Smooth muscle cell (in vitro differentiated cells): ENCODE data around the gene RPP30. TPM values are rescaled to one million over a fixed set of nuclear protein-coding genes. Genes with fewer than 3 reads are reported as not detected.

Experiments
- DNase-seq: peaks from one replicate; lab custom pipeline; 2025; ENCODE audit not compliant: unreplicated experiment; lab: John Stamatoyannopoulos, UW
- H2AFZ ChIP-seq: fragments of 200-600 bp; sonication (generic); 2 replicates; pipeline ENCODE4 v1.6.0; 2016; ENCODE audit warnings: antibody characterized with exemption, low read depth, mild to moderate bottlenecking
- H3F3A ChIP-seq: fragments of 200-600 bp; sonication (generic); 2 replicates; pipeline ENCODE4 v1.6.0; 2017; ENCODE audit warnings: antibody characterized with exemption, low read depth
- H3K27ac ChIP-seq: fragments of 200-600 bp; sonication (generic); 2 replicates; pipeline ENCODE4 v1.5.1; 2016; ENCODE audit warnings: low read depth, mild to moderate bottlenecking
- H3K27me3 ChIP-seq: fragments of 200-600 bp; sonication (generic); 2 replicates; pipeline ENCODE4 v1.6.1; 2016; ENCODE audit warnings: low read depth, mild to moderate bottlenecking
- H3K36me3 ChIP-seq: fragments of 200-600 bp; sonication (generic); 2 replicates; pipeline ENCODE4 v1.5.1; 2016; ENCODE audit warnings: low read depth
- H3K4me1 ChIP-seq: fragments of 200-600 bp; sonication (generic); 2 replicates; pipeline ENCODE4 v1.5.1; 2016; ENCODE audit warnings: low read depth
- H3K4me2 ChIP-seq: fragments of 200-600 bp; sonication (generic); 2 replicates; pipeline ENCODE4 v1.6.0; 2016; ENCODE audit warnings: mild to moderate bottlenecking
- H3K4me3 ChIP-seq: fragments of 200-600 bp; sonication (generic); 2 replicates; pipeline ENCODE4 v1.5.1; 2016; ENCODE audit warnings: mild to moderate bottlenecking
- H3K79me2 ChIP-seq: fragments of 200-600 bp; sonication (generic); 2 replicates; pipeline ENCODE4 v1.6.0; 2016; ENCODE audit warnings: low read depth, mild to moderate bottlenecking
- H3K9ac ChIP-seq: fragments of 200-600 bp; sonication (generic); 2 replicates; pipeline ENCODE4 v1.6.0; 2016; ENCODE audit warnings: low read depth
- H3K9me3 ChIP-seq: fragments of 200-600 bp; sonication (generic); replicated peaks from 2 replicates; pipeline ENCODE4 v1.5.1; 2016; ENCODE audit warnings: low read depth
- H4K20me1 ChIP-seq: fragments of 200-600 bp; sonication (generic); 2 replicates; pipeline ENCODE4 v1.6.0; 2016; ENCODE audit warnings: low read depth
- WGBS: methylation state at CpG from one replicate; pipeline ENCODE4 v1.1.7; 2016; ENCODE audit warnings: low lambda C conversion rate; 5-methylcytosine and 5-hydroxymethylcytosine counted together
- polyA plus RNA-seq: library from polyadenylated mRNA; unstranded; fragments of >200 nt; fragmentation: Nextera tagmentation; extraction: Ambion mirVana; gene quantifications from 2 replicates; pipeline ENCODE4 v1.2.1, GENCODE V29; 2016
- total RNA-seq: library from RNA; depleted of rRNA; stranded (reverse); fragments of >200 nt; gene quantifications from 2 replicates; pipeline ENCODE4 v1.2.3, GENCODE V29; 2014
- TF ChIP-seq, protein P1 (sequence below): fragments of 200-600 bp; sonication (generic); IDR thresholded peaks from 2 replicates; pipeline ENCODE4 v1.5.1; 2017; ENCODE audit warnings: borderline replicate concordance, mild to moderate bottlenecking, antibody characterized with exemption; ENCODE audit not compliant: insufficient read depth, poor library complexity, severe bottlenecking

The RPP30 gene
- total and polyA plus RNA-seq, 2 experiments from 2014 or later: 48.2 to 73.0 TPM

DNA sequence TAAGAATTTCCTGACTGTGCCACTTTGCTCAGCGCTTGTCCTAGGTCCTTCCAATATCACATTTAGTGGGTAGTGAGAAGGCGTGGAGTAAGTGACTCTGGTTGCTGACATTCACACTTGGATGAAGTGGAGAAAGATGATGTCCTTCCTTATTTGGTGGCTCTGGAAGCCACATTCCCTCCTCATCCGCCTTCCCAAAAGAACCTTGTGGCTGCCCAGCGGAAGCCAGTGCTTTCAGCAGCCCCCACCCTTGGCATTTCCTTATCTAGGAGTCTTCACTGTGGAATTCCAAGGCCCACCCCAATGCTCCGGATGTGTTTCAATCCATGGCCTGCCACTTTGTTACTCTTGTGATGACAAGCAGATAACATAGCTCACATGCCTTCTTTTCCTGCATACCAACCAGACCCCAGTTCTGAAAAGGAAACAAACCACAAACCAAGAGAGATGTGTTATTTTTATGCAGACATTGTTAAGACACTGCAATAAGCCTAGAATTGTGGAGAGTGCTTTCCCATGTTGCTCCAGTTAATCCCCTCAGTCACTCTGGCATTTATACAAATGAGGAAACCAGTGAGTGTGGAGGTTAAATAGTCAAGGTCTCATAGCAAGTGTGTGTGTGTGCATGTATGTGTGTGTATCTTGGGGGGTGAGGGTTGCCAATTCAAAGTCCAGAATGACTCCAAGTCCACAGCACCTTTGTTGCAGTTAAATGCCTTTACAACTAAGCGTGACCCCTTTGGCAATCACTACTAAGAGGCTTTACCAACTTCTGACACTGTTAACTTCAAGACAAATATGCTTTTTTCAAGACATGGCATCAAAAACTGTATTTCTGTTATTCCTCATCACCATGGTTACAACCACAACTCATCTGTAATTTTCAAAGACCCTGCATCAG lies 59.4 kb downstream of the RPP30 start:
- Histone ChIP-seq H3K9me3 (no peaks in the 10 kb centered on the region), H2AFZ (no peak overlapping the region), H3K4me2 (peak overlapping the region; percentile 79), H4K20me1 (no peaks in the 10 kb centered on the region), H3F3A (peaks cover 24% of the 10 kb centered on the region), H3K27ac (peak overlapping the region; percentile 77), H3K36me3 (no peaks in the 10 kb centered on the region), H3K4me3 (peak overlapping the region; percentile 4), H3K4me1 (peaks cover 25% of the 10 kb centered on the region), H3K79me2 (no peaks in the 10 kb centered on the region), H3K9ac (peak overlapping the region; percentile 36), H3K27me3 (no peaks in the 10 kb centered on the region)
- DNase-seq: no peak
- TF ChIP-seq, protein P1, sequence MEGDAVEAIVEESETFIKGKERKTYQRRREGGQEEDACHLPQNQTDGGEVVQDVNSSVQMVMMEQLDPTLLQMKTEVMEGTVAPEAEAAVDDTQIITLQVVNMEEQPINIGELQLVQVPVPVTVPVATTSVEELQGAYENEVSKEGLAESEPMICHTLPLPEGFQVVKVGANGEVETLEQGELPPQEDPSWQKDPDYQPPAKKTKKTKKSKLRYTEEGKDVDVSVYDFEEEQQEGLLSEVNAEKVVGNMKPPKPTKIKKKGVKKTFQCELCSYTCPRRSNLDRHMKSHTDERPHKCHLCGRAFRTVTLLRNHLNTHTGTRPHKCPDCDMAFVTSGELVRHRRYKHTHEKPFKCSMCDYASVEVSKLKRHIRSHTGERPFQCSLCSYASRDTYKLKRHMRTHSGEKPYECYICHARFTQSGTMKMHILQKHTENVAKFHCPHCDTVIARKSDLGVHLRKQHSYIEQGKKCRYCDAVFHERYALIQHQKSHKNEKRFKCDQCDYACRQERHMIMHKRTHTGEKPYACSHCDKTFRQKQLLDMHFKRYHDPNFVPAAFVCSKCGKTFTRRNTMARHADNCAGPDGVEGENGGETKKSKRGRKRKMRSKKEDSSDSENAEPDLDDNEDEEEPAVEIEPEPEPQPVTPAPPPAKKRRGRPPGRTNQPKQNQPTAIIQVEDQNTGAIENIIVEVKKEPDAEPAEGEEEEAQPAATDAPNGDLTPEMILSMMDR: no peak
- WGBS: 6% methylated on average over 6 of the region's 6 CpGs

DNA sequence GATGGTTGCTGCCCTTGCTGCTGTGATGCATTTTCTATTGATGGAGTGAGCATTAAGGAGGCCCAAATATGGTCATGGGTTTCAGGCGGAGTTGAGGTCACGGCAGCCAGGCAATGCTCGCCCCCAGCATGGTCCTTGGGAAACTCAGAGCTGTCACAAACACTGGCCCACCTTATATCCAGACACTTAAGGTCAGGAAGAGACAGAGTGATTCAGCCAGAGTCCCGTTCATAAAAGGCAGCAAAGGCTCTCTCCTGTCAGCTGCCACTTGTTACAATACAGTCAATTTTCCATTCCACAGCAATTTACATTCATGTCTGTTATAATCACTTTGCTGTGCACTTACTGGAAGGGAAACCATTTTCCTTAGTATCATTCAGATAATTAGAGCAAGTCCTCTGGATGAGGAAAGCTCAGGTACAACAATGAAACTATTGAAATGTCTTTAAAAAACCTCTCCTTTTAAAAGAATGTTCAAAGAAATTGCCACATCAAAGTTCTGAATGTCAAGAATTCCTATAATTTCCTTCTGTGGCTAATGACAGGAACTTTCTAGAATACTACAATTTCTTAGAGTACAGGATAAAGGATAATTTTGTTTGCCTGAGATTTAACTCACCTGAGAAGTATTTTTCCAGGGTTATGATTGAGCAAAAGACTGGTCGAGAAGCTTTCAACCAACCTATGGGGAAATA lies 64.0 kb downstream of the RPP30 start:
- no peak overlapping the region for H3K9ac ChIP-seq

DNA sequence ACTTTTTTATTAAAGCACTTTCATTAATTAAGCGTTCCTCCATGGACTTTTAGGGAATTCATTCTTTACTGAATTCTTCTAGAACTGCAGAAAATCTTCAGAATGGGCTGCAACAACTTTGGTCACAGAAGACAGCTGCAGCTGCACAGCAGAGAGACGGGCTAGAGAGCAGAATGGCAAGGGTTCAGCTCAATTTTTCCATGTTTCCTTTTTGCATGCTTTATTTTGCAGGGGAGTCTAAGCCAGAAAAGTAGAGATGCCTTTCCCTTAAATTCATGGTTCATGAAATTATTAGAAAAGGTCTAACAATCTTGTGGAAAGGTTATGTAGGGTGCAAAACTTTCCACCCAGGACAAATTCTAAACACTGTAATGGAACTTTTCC lies 64.5 kb downstream of the RPP30 start:
- Histone ChIP-seq H3F3A (peaks cover 11% of the 10 kb centered on the region), H4K20me1 (no peaks in the 10 kb centered on the region), H3K4me1 (peaks cover 18% of the 10 kb centered on the region), H2AFZ (no peak overlapping the region), H3K79me2 (no peaks in the 10 kb centered on the region), H3K27me3 (no peaks in the 10 kb centered on the region), H3K36me3 (no peaks in the 10 kb centered on the region), H3K4me3 (no peak overlapping the region), H3K9me3 (no peaks in the 10 kb centered on the region), H3K27ac (peak overlapping the region; percentile 57), H3K4me2 (peak overlapping the region; percentile 47), H3K9ac (no peak overlapping the region)
- 74% methylated on average over 2 of the region's 2 CpGs for WGBS
- DNase-seq: no peak
- TF ChIP-seq, protein P1: no peak

More for the DNA sequence above, 64.0 kb downstream of the RPP30 start:
- 18% methylated on average over 5 of the region's 5 CpGs for WGBS
- no peak overlapping the region for H3K4me3 ChIP-seq
- H3K4me1 ChIP-seq: peaks cover 20% of the 10 kb centered on the region
- no peaks in the 10 kb centered on the region for H3K9me3 ChIP-seq
- no peaks in the 10 kb centered on the region for H3K36me3 ChIP-seq
- peak overlapping the region; percentile 3 for H2AFZ ChIP-seq
- H4K20me1 ChIP-seq: no peaks in the 10 kb centered on the region
- H3F3A ChIP-seq: peaks cover 11% of the 10 kb centered on the region
- H3K27me3 ChIP-seq: no peaks in the 10 kb centered on the region
- TF ChIP-seq, protein P1: no peak
- DNase-seq: no peak
- H3K79me2 ChIP-seq: no peaks in the 10 kb centered on the region
- H3K27ac ChIP-seq: peak overlapping the region; percentile 57
- peak overlapping the region; percentile 47 for H3K4me2 ChIP-seq
